GM18907 (cell line): ENCODE results near the gene NACC1.
A peak's percentile ranks its signal among the peaks of the same experiment; 100 is the strongest.

Source experiments
- ATAC-seq: cut with Tn5 transposase; IDR thresholded peaks from one replicate; pipeline ENCODE4 v1.9.1; 2021; ENCODE audit warnings: mild to moderate bottlenecking, moderate library complexity; ENCODE audit not compliant: unreplicated experiment

The NACC1 gene

DNA sequence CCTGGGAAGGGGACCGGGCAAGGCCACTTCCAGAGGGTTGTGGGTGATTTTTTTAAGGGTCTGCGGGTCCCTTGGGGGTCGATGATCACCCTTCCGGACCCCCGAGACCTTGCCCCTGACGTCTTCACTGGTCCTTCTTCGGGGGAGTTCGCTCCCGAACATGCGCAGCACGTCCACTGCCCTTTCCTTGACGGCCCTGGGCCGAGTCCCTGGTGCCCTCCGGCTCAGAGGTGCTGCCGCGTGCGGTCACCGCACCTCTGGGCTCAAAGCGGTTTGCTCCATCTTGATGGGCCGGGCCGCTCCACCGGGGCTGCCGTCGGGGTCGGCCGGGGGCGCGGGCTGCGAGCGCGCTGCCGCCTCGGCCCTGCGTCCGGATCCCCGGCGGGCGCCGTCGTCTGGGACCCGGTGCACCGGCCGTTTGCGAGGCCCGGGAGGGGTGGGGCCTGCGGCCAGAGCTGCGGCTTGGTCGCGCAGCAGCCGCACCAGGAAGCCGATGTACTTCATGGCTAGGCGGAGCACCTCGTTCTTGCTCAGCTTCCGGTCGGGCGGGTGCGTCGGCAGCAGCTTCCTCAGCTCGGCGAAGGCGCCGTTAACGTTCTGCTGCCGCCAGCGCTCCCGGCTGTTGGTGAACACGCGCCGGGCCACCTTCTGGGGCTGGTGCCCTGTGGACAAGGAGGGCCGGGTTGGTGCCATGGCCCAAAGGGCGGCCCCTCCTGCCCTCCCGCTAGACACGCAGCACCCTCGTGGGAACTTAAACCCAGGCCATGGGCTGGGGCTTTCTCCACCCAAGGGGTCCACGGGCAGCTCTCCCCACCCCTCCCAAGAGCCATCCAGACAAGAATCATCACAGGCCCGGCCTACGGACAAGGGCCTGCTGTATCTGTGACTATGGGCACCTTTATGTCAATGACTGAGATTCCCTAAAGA is 18.7 kb upstream of the NACC1 start:
- no peak for ATAC-seq

DNA sequence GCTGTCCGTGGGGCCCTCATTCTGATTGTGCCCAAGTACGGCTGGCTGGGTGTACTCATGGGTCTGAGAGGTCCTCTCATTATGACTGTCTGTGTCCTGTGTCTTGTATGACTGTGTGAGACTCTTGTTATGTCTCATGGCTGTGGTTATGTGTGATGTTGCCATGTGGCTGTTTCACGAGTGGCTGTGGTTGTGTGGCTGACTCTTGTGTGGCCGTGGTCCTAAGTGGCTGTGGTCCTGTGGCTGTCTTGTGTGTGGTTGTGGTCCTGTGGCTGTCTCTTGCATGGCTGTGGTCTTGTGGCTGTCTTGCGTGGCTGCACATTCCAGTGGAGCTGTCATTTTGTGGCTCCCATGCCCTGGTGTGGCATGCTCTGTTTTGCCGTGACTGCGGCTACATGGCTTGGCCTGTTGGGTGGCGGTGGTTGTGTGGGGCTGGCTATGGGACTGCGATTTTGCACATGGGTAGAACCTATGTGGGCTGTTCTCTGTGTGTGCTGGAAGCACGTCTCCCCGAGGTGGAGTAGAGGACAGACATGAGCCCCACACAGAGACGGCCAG is 18.0 kb upstream of the NACC1 start:
- ATAC-seq, result no peak

DNA sequence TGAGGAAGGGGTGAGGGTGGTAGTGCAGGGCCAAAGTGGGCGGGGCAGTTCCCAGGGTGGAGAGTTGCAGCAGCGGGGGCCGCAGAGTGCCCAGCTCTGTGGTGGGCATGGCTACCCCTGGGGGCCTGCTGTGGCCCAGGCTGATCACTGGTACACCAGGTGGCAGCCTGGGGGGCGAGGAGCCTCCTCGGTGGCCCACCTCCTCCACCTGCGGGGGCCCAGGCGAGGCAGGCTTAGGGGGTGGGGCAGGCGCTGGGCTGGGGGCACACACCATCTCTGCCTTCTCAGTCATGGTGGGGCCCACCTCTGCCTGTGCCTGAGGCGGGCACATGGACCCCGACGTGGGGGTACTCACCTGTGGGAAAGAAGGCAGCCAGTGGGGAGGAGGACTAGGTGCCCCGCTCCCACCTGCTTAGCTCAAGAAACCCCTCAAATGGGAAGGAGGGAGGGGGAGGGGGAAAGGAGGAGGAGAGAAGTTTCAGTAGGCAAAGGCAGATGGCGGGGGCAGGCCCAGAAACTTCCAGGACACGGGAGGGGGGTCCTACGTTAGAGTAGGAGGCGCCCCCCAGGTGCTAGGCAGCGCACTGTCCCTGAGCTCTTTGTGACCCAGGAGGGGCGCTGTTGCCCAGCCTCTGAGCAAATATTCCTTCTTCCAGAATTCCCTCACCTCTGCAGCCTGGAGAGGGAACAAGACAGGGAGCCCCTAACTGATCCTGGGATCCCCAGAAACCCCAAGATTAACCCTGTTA is 17.0 kb upstream of the NACC1 start:
- no peak for ATAC-seq

DNA sequence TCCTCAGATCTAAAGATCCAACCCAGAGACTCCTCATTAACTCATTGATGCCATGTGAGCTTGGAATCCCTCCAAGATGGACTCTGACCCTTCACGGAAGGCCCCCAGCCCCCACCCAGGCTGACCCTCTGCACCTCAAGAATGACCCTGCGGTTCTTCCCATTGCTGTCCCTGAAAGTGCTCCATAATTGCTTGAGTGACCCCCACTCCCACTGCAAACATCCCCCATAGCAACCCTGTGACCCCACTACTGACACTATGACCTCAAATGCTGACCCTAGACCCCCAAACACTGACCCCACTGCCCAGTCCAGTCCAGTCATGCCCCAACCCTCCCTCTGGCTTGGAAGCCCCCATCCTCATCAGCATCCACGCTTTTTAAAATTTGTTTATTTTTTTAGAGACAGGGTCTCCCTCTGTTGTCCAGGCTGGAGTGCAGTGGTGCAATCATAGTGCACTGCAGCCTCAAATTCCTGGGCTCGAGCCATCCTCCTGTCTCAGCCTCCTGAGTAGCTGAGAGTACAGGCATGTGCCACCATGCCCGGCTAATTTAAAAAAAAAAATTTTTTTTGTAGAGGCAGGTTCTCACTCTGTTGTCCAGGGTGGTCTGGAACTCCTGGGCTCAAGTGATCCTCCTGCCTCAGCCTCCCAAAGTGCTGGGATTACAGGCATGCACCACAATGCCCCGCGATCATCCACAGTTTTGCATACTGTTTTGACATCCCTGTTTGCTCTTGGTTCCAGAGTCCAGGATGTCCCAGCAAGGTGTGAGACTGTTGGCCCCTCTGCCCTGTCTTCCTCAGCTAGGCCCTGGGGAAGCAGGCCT is 16.3 kb upstream of the NACC1 start:
- no peak for ATAC-seq

DNA sequence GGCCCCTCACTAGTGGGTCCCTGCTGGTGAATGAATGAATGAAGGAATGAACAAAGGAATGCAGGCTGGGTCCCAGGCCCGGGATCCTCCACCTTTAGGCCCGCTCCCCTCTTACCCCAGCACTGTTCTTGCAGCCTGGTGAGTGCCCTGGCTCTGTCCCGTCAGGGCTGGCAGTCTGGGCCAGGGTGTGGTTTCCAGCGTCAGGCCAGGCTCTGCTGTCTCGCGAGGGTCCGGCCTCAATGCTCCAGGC is 15.7 kb upstream of the NACC1 start:
- peak; percentile 2 for ATAC-seq

DNA sequence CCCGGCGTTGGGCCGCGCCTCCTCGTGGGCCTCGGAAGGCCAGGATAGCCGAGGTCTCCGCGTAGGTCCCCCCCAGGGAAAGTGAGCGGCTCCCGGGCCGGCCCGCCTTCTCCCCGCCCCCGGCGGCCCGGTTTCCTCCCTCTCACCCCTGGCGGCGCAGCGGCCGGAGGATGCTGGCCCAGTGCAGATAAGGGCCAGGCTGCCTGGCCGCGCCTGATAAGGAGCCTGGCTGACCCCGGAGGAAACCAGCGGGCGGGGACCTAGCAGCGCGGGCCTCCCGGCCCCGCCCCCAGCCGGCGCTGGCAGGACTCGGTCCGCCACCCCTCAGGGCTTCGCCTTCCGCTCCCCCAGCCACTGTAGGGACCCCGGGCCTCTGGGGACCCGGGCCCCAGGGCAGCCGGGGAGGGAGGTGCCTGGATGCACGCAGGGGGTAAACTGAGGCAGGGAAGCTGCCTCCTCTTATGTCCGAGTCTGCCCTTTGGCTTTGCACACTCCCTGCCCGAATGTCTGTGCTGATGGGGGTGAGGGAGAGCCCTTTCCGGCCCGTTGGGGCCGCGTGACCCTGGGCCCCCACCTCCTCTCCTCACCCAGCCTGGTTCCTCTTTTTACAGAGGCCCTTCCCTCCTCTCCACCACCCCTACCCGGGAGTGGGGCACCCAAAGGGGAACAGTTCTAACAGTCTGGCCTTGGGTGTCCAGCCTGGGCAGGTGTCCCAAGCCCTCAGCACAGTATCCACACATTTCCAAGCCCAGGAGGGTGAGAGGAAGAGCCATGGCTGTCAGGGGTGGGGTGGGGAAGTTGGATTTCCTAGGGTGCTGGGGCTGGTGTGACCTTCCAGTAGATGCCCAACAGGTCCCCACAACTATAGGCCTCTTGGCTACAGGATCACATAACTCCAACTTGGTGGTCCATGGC is 15.1 kb upstream of the NACC1 start, which contains the start of gene LYL1:
TSS of gene LYL1 (minus strand) at position 193 of the 915 bp plus-strand sequence. CDS start 1,687 bp downstream, outside the sequence.
- peak; percentile 40 for ATAC-seq

DNA sequence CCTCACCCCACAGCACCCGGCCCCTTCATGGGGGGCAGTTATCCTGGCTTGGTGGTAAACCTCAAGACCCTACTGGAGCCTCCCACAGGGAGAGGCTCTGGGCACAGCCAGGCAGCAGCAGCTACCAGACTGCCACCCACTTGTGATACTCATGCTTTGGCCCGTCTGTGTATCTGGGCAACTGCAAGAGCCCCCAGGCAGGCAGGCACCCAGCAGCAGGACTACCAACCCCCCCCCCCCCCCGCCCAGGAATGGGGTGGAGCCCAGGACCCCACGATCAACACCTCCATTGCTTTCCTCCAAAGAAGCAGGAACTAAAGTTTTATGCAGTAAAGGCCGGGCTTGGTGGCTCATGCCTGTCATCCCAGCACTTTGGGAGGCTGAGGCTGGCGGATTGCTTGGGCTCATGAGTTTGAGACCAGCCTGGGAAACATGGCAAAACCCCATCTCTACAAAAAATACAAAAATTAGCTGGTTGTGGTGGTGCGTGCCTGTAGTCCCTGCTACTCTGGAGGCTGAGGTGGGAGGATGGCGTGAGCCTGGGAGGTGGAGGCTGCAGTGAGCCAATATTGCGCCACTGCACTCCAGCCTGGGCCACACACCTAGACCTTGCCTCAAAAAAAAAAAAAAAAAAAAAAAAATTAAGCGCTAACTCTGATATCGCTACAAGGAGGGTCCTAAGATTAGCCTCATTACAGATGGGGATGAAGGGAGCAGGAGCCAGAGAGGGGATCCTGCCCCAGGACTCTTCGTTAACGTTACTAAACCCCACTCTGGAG is 14.3 kb upstream of the NACC1 start:
- no peak for ATAC-seq

DNA sequence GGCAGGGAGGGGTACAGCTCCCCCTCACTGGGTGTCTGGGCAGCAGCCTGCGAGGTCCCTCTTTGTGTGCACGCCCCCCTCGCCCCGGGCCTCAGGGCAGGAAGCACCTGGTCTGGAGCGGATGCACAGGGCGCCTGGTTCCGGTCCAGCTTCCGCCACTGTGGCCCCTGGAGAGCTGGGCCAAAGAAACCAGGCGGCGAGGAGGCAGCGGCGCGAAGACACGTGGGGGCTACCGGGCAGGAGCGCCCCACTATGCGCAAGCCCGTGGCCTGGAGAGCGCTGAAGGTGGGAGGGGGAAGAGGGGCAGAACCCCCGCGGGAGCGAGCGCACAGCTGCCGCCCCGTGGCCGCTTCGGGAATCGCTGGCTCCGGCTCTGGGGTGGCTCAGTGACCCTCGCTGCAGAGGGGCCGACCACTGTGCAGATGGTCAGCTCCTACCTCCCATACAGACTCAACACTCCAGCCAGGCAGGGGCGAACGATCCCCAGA is 13.7 kb upstream of the NACC1 start:
- peak; percentile 39 for ATAC-seq

DNA sequence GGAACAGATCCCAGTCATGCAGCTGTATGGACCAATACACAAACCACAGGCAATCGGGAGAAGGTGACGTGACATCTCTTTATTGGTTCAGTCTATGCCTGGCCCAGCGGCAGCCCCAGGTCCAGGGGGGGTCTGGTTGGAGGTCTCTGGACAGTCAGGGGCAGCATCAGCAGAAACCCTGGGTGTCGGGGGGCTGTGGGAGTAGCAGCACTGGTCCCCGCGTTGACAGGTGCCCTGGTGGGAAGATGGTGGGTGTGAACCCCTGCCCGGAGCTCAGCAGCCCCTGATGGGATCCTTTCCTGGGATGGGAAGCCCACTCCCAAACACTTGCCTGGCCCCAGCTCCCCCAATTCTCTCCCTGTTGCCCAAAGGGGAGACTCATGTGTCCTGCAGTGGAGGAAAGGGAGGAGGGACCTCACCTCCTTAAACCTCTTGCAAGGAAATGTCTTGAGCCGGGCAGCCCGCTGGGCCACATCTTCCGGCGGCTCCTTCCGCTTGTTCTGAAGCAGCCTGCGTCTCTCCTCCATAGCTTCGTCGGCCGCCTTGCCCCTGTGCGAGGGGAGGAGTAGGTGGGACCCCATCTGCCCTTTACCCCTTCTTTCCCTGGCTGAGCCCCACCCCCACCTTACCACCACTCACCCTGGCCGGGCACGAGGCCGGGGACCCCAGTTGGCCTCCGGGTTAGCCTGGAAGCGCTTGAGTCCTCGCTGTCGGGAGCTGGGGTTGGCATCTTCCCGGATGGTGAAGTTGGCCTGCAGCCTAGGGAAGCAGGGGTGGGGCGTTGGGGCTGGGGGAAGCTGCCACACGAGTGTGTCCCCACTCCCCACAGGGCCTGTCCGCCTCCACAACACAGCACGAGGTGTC is 13.0 kb upstream of the NACC1 start:
- ATAC-seq, result peak; percentile 5

DNA sequence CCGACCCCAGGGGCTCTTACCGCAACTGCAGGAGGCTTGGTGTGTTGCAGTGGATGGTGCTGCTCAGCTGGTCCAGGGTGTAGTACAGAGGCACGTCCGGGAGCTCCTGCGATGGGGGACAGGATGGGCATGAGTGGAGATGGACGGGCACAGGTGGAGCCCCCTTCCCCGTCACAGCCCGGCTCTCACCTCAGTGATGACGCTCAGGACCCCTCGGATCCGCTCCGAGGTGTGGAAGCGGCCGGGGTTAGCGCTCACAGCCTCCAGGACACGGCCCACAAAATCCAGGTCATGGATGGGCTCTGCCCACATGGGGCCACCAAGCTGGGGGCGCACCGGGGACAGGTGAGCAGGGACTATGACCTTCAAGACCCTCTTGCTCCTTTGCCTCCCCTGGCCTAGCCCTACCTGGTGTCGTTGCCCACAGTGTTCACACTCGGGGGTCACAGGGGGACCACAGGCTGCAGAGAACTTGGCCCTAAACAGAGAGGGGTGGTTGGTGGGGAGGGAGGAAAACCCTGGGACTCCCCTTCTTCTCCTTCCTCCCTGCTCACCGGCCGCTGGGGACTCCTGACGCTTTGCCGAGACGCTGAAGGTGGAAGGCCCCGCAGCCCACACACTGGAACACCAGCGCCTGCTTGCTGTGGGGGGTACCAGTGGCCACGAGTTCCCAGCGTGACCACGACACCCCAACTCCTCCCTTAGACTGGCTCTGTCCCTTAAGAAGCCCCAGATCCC is 8.5 kb upstream of the NACC1 start:
- no peak for ATAC-seq

DNA sequence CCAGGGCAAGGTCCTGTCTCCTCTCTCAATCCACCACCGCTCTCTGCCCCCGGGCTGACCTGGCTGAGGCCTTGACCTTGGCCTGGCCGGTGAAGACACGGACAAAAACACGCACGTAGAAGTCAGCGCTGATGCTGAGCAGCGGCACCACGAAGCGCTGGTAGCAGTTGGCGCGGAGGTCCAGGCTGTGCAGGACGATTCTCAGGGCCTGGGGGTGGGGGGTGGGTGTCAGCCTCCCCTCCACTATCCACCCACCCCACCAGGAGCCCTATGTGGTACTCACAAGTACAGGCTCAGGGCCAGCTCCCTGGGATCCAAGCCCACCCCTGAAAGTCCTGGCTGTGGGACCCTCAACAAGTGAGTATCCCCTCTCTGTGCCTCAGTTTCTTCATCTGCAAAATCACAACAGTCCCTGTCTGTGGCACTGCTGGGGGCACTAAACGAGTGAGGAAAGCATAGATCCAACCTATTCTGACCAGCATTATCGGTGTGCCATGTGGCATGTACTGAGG is 7.9 kb upstream of the NACC1 start:
- ATAC-seq, result no peak

DNA sequence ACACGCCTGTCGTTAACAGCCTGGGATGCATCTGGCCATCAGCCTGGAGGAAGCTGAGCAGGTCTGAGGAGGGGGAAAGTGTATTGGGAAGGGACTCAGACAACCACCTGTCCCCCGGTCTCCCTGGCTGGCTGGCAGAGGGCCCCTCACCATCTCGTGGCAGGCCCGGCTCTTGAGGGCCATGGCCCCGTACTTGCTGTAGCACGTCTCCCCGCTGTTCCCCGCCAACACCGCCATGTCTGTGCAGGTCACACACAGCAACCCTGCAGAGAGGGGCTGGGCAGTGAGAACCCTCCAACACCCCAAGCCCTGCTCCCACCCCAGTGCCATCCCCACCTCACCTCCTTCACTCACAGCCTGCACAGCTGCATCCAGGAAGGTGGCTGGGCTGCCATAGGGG is 5.5 kb upstream of the NACC1 start:
- no peak for ATAC-seq

DNA sequence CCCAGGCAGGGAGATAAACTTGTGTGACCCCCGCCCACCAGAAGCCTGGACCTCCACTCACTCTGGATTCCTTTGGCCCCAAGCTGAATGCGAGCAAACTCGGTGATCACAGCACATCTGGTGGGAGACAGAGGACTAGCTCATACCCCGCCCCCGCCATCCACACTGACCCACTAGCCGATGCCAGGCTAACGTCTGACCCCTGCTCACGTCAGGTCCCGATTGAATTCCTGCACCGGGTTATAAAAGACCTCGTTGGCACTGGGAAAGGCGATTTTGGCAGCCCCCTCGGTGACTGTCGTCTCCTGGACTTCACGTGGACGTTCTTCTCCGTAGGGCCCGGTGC is 2.2 kb upstream of the NACC1 start:
- no peak for ATAC-seq

DNA sequence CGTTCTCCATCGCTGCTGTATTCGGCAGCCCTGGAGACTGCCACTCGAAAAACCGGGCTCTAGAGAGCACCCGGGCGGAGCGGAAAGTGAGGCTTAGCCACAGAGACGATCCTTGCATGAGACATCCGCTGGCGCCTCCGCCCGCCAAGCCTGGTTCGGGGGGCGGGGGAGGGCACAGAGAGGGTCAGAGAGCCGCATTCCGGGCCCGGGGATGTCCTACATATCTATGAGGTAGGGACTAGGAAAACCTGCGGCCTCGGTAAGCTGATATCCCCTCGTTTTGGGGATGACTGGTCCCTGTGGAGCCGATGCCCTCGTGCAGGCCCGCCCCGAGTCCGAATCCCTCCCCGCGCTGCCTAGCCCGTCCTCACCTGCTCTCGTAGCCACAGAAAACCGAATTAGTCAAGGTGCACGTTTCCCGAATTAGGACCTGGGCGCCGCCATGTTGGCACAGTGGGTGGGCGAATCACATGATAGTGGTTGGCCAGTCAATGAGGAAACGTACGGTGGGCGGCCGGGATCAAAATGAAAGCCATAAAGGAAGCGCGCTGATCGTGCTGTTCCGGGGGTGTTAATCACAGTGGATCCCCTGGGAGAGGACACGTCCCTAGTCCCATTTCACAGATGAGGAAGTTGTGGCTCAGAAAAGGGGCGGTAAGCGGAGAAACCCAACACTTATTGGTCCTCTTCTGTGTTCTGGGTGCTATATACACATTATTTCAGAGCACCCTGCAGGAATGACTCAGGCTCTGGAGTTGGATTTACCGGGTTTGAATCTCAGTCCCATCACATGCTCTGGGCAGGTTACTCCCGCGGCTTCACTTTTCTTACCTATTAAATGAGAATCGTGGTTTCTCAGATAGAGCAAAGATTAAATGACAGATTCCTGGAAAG is 1.5 kb upstream of the NACC1 start, which contains the start of gene TRMT1:
TSS of gene TRMT1 (minus strand) at position 459 of the 894 bp plus-strand sequence. CDS start at position 118, 341 bp downstream.
- peak; percentile 54 for ATAC-seq

DNA sequence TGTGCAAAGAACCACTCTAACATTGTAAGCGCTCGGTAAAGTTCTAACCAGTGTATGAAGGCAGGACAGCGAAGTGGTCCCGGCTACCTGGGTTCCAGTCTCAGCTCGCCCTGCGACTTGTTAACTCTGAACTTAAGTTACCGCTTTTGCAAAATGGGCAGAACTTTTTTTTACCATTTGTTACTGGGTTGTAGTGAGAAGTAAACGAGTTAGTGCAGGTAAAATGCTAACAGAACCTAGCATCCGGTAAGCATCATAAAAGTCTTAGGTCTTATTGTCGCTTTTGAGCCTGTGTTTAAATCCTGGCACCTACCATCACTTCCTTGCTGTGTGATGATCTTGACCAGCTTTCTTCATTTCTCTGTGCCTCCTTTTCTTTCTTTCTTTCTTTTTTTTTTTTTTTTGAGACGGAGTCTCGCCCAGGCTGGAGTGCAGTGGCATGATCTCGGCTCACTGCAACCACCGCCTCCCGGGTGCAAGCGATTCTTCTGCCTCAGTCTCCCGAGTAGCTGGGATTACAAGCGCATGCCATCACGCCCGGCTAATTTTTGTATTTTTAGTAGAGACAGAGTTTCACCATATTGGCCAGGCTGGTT is 790 bp upstream of the NACC1 start:
- ATAC-seq, result peak; percentile 2
